GM12878 (cell line): ENCODE measurements around the gene MYF6. TPM values are rescaled to one million over a fixed set of nuclear protein-coding genes. Genes with fewer than 3 reads are reported as not detected.

Source experiments
- ATAC-seq: fragments of 200-7000 bp; cut with Tn5 transposase; 3 replicates; pipeline ENCODE4 v1.9.1; 2020; ENCODE audit warnings: mild to moderate bottlenecking, moderate library complexity
- BruUV-seq: library from RNA; stranded (reverse); fragments of 400-500 nt; replicated peaks from 2 replicates; lab custom pipeline; 2021; lab: Mats Ljungman, UMichigan
- CTCF ChIA-PET: fragments of 300-600 bp; sonication (Branson Sonifier 250); formaldehyde crosslinking; extraction: SDS; loops from one replicate; lab custom pipeline; 2021; ENCODE audit warnings: inconsistent platforms; lab: Yijun Ruan, JAX
- POLR2A ChIA-PET: fragments of 350-600 bp; formaldehyde crosslinking; extraction: SDS; loops from one replicate; lab custom pipeline; 2021; ENCODE audit warnings: inconsistent platforms; lab: Charles Lee
- RAD21 ChIA-PET: fragments of 300-600 bp; sonication (Branson Sonifier 250); formaldehyde crosslinking; loops from one replicate; lab custom pipeline; 2023; ENCODE audit warnings: antibody characterized with exemption; ENCODE audit not compliant: unreplicated experiment; lab: Charles Lee
- SMC1A ChIA-PET: fragments of 300-600 bp; sonication (Branson Sonifier 250); formaldehyde crosslinking; loops from one replicate; lab custom pipeline; 2023; ENCODE audit not compliant: unreplicated experiment, uncharacterized antibody; lab: Charles Lee
- DNase-seq: peaks from one replicate; pipeline ENCODE4 v3.0.0-alpha.2; 2011; ENCODE audit warnings: low read depth, low spot score
- FAIRE-seq: peaks from 3 replicates; lab custom pipeline; 2011; peaks lifted over from hg19 to GRCh38; lab: Jason Lieb, UNC
- H2AFZ ChIP-seq: 2 replicates; pipeline ENCODE4 v1.6.0; 2011; ENCODE audit warnings: low read depth, low read length, control low read depth; ENCODE audit not compliant: control insufficient read depth
- H3K27ac ChIP-seq: 2 replicates; pipeline ENCODE4 v1.5.1; 2011; ENCODE audit warnings: control low read depth; ENCODE audit not compliant: control insufficient read depth, insufficient read depth
- H3K27me3 ChIP-seq, 2 experiments: replicated peaks in 1 of 2; 2 replicates each; pipeline versions ENCODE4 v1.6.0 to v1.6.1; 2011; ENCODE audit warnings: low read length in 1 of 2; ENCODE audit not compliant: control insufficient read depth in 2 of 2, insufficient read depth in 2 of 2
- H3K36me3 ChIP-seq, 2 experiments: 2 replicates each; pipeline ENCODE4 v1.5.1; 2011; ENCODE audit warnings: low read length in 1 of 2; ENCODE audit not compliant: control insufficient read depth in 2 of 2, insufficient read depth in 2 of 2
- H3K4me1 ChIP-seq: 2 replicates; pipeline ENCODE4 v1.6.1; 2011; ENCODE audit warnings: mild to moderate bottlenecking, low read length, moderate library complexity, mixed read lengths; ENCODE audit not compliant: control insufficient read depth, insufficient read depth
- H3K4me2 ChIP-seq: 2 replicates; pipeline ENCODE4 v1.6.0; 2011; ENCODE audit warnings: control low read depth; ENCODE audit not compliant: control insufficient read depth, insufficient read depth
- H3K4me3 ChIP-seq: fragments of 200-600 bp; sonication (generic); 2 replicates; pipeline ENCODE4 v1.5.1; 2016
- H3K79me2 ChIP-seq: 2 replicates; pipeline ENCODE4 v1.6.0; 2011; ENCODE audit warnings: low read length; ENCODE audit not compliant: control insufficient read depth, insufficient read depth
- H3K9ac ChIP-seq: 2 replicates; pipeline ENCODE4 v1.8.0; 2011; ENCODE audit warnings: low read length, control low read depth, mixed read lengths; ENCODE audit not compliant: control insufficient read depth, insufficient read depth
- H3K9me3 ChIP-seq: replicated peaks from 3 replicates; pipeline ENCODE4 v1.5.1; 2011; ENCODE audit warnings: mild to moderate bottlenecking, low read length; ENCODE audit not compliant: control insufficient read depth, insufficient read depth
- H4K20me1 ChIP-seq: 2 replicates; pipeline ENCODE4 v1.6.0; 2011; ENCODE audit not compliant: control insufficient read depth, insufficient read depth
- HDAC6 ChIP-seq: fragments of 200-600 bp; sonication (generic); IDR thresholded peaks from one replicate; pipeline ENCODE4 v1.8.0; 2017; ENCODE audit warnings: antibody characterized with exemption; ENCODE audit not compliant: unreplicated experiment
- IRF4 ChIP-seq: IDR thresholded peaks from 2 replicates; pipeline ENCODE4 v1.6.1; 2011; ENCODE audit warnings: low read depth, low read length
- JUND ChIP-seq: IDR thresholded peaks from 2 replicates; pipeline ENCODE4 v1.6.1; 2012; ENCODE audit warnings: low read depth, mild to moderate bottlenecking, low read length, improper control_type of control experiment, moderate library complexity
- NFXL1 ChIP-seq: fragments of 450-650 bp; IDR thresholded peaks from 2 replicates; pipeline ENCODE4 v1.6.1; 2017; ENCODE audit warnings: antibody characterized with exemption, mild to moderate bottlenecking, borderline replicate concordance
- RBBP5 ChIP-seq: fragments of 200-600 bp; sonication (generic); conservative IDR thresholded peaks from 2 replicates; pipeline ENCODE4 v1.6.1; 2016
- SRF ChIP-seq, 2 experiments: IDR thresholded peaks; 2 replicates each; pipeline ENCODE4 v1.6.1; 2011; ENCODE audit warnings: low read depth in 2 of 2, low read length in 2 of 2, mild to moderate bottlenecking in 1 of 2, moderate library complexity in 1 of 2
- SUPT20H ChIP-seq: IDR thresholded peaks from 2 replicates; pipeline ENCODE4 v1.6.1; 2011; ENCODE audit warnings: low read depth, mild to moderate bottlenecking, low read length, moderate library complexity, borderline replicate concordance; ENCODE audit not compliant: control insufficient read depth
- SUZ12 ChIP-seq: fragments of 200-600 bp; sonication (generic); IDR thresholded peaks from one replicate; pipeline ENCODE4 v1.6.1; 2018; ENCODE audit warnings: antibody characterized with exemption, mild to moderate bottlenecking; ENCODE audit not compliant: unreplicated experiment
- WGBS: methylation state at CpG from one replicate; pipeline ENCODE4 v1.1.6; 2016; ENCODE audit warnings: low lambda C conversion rate; ENCODE audit not compliant: insufficient replicate concordance, insufficient coverage; ENCODE audit errors: missing lambda C conversion rate; 5-methylcytosine and 5-hydroxymethylcytosine counted together
- in situ Hi-C: fragments of 300-500 bp; cut with MboI; formaldehyde crosslinking; loops from 9 replicates; pipeline ENCODE4 v1.14.3; 2018; ENCODE audit warnings: mixed read lengths
- intact Hi-C: fragments of 100-400 bp; cut with micrococcal nuclease; formaldehyde crosslinking; loops from one replicate; pipeline ENCODE4 v1.14.2; 2022; ENCODE audit not compliant: unreplicated experiment
- polyA plus RNA-seq, 11 experiments: library from polyadenylated mRNA; depleted of rRNA in 4 of 11; unstranded in 6 of 11; stranded (reverse) in 5 of 11; fragments of >200 nt; fragmentation: Nextera tagmentation in 4 of 11; fragmentation: Illumina TruSeq in 1 of 11; extraction: Ambion mirVana in 4 of 11; extraction: Trizol in 1 of 11; gene quantifications; 1 replicate in 1 of 11; 2 replicates in 10 of 11; pipeline versions ENCODE4 v1.2.1 to v1.2.3, GENCODE V29; 2011 to 2016; ENCODE audit warnings: inconsistent platforms in 2 of 11, missing spikeins in 2 of 11, low read depth in 1 of 11
- total RNA-seq, 4 experiments: library from RNA; depleted of rRNA in 3 of 4; stranded (reverse); fragments of >200 nt in 3 of 4; fragmentation: Illumina TruSeq in 1 of 4; extraction: Trizol in 1 of 4; gene quantifications; 2 replicates each; pipeline versions ENCODE4 v1.2.1 to v1.2.3, GENCODE V29; 2013 to 2021
- TF ChIP-seq, protein P1 (sequence below): fragments of 450-650 bp; IDR thresholded peaks from 2 replicates; pipeline ENCODE4 v1.6.1; 2017; ENCODE audit warnings: mild to moderate bottlenecking, moderate library complexity
- TF ChIP-seq, protein P2 (sequence below): fragments of 450-650 bp; formaldehyde crosslinking; IDR thresholded peaks from 2 replicates; pipeline ENCODE4 v1.4.0; 2022; ENCODE audit warnings: mild to moderate bottlenecking, moderate library complexity

Gene MYF6
- total and polyA plus RNA-seq, 10 of the 15 experiments (the other 5 are each of a cell fraction or from before 2014, with no cell fraction given), result not detected

DNA sequence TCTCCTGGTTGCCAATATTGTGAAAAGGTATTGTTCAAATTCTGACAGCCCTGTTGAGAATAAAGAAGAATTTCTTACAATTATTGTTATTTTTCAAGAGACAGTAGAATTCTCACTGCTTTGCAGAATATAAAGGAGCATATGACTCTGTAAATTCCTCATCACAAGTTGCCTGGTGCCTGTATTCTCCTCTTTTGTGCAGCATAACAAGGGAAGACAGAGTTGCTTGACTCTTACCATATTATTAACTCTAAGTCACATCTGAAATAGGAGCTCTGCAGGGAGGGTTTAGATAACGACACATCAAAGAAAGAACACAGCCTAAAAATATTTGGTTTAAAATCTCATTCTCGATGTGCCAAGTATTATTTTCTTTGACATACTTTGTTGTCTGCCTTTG, 40.4 kb downstream of the MYF6 start:
- RAD21 ChIA-PET, result no interaction called here
- intact Hi-C loops, result no loop called here
- WGBS, result 71% methylated on average over 2 of the region's 2 CpGs

DNA sequence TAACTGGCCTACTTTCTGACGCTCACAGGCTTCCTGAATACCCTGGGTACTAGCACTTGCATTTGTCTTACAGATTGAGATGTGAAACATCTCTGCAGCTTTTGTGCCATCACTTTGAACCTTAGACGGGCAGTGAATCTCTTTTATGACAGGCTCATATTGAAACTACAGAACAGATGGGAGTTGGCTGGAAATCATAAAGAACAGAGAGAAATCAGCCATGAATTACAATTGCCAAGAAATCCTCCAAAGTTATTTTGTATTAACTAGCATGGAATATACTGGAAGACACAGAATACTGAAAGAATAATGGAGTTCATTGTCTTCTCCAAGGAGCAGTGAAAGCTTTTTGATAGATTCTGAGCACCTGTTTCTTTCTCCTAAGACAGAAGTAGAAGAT, 42.0 kb downstream of the MYF6 start:
- H3K4me3 ChIP-seq, result no peak overlapping the region
- FAIRE-seq, result no peak
- in situ Hi-C loops, result no loop called here
- no peaks in the 10 kb centered on the region for H3K27me3 ChIP-seq
- H3K9me3 ChIP-seq, result no peaks in the 10 kb centered on the region
- H3K27ac ChIP-seq, result no peak overlapping the region
- no peak for DNase-seq
- no peak for ATAC-seq
- no peaks in the 10 kb centered on the region for H4K20me1 ChIP-seq
- H3K4me1 ChIP-seq, result no peaks in the 10 kb centered on the region
- intact Hi-C loops, result no loop called here
- H2AFZ ChIP-seq, result no peak overlapping the region
- ChIA-PET RAD21 (no interaction called here), SMC1A (no interaction called here), POLR2A (no interaction called here), CTCF (no interaction called here)
- no peak overlapping the region for H3K4me2 ChIP-seq
- H3K36me3 ChIP-seq, result no peaks in the 10 kb centered on the region
- BruUV-seq, result no TSS peak
- no peaks in the 10 kb centered on the region for H3K79me2 ChIP-seq
- no peak overlapping the region for H3K9ac ChIP-seq
- WGBS, result 30% methylated on average over 2 of the region's 2 CpGs
- no peak for TF ChIP-seq IRF4
- TF ChIP-seq, protein P1, sequence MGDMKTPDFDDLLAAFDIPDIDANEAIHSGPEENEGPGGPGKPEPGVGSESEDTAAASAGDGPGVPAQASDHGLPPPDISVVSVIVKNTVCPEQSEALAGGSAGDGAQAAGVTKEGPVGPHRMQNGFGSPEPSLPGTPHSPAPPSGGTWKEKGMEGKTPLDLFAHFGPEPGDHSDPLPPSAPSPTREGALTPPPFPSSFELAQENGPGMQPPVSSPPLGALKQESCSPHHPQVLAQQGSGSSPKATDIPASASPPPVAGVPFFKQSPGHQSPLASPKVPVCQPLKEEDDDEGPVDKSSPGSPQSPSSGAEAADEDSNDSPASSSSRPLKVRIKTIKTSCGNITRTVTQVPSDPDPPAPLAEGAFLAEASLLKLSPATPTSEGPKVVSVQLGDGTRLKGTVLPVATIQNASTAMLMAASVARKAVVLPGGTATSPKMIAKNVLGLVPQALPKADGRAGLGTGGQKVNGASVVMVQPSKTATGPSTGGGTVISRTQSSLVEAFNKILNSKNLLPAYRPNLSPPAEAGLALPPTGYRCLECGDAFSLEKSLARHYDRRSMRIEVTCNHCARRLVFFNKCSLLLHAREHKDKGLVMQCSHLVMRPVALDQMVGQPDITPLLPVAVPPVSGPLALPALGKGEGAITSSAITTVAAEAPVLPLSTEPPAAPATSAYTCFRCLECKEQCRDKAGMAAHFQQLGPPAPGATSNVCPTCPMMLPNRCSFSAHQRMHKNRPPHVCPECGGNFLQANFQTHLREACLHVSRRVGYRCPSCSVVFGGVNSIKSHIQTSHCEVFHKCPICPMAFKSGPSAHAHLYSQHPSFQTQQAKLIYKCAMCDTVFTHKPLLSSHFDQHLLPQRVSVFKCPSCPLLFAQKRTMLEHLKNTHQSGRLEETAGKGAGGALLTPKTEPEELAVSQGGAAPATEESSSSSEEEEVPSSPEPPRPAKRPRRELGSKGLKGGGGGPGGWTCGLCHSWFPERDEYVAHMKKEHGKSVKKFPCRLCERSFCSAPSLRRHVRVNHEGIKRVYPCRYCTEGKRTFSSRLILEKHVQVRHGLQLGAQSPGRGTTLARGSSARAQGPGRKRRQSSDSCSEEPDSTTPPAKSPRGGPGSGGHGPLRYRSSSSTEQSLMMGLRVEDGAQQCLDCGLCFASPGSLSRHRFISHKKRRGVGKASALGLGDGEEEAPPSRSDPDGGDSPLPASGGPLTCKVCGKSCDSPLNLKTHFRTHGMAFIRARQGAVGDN, result no peak
- no peak for TF ChIP-seq SUPT20H
- no peak for TF ChIP-seq HDAC6
- TF ChIP-seq RBBP5, result no peak
- no peak for TF ChIP-seq SRF (IDR thresholded peaks at IDR 0.05; ENCODE audit: low read depth in 2 of 2, low read length in 2 of 2)
- TF ChIP-seq, protein P2, sequence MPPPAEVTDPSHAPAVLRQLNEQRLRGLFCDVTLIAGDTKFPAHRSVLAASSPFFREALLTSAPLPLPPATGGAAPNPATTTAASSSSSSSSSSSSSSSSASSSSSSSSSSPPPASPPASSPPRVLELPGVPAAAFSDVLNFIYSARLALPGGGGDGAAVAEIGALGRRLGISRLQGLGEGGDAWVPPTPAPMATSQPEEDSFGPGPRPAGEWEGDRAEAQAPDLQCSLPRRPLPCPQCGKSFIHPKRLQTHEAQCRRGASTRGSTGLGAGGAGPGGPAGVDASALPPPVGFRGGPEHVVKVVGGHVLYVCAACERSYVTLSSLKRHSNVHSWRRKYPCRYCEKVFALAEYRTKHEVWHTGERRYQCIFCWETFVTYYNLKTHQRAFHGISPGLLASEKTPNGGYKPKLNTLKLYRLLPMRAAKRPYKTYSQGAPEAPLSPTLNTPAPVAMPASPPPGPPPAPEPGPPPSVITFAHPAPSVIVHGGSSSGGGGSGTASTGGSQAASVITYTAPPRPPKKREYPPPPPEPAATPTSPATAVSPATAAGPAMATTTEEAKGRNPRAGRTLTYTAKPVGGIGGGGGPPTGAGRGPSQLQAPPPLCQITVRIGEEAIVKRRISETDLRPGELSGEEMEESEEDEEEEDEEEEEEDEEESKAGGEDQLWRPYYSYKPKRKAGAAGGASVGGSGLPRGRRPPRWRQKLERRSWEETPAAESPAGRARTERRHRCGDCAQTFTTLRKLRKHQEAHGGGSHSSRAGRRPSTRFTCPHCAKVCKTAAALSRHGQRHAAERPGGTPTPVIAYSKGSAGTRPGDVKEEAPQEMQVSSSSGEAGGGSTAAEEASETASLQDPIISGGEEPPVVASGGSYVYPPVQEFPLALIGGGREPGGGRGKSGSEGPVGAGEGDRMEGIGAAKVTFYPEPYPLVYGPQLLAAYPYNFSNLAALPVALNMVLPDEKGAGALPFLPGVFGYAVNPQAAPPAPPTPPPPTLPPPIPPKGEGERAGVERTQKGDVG (CRISPR knock-in tag), result no peak
- TF ChIP-seq SUZ12, result no peak

More for the DNA sequence above, 40.4 kb downstream of the MYF6 start:
- ATAC-seq (no peak), FAIRE-seq (no peak), DNase-seq (no peak)
- Histone ChIP-seq H4K20me1 (no peaks in the 10 kb centered on the region), H2AFZ (no peak overlapping the region), H3K79me2 (no peaks in the 10 kb centered on the region), H3K27ac (no peak overlapping the region), H3K9ac (no peak overlapping the region), H3K36me3 (no peaks in the 10 kb centered on the region), H3K4me3 (no peak overlapping the region), H3K9me3 (no peaks in the 10 kb centered on the region), H3K4me2 (no peak overlapping the region)
- BruUV-seq, result no TSS peak
- in situ Hi-C loops, result no loop called here
- ChIA-PET POLR2A (no interaction called here), SMC1A (no interaction called here)
- TF ChIP-seq JUND, result no peak
- no peak for TF ChIP-seq NFXL1
- TF ChIP-seq, all 136 proteins: peak for 0
- CTCF ChIA-PET, result no interaction called here
- Histone ChIP-seq H3K27me3 (no peaks in the 10 kb centered on the region), H3K4me1 (no peaks in the 10 kb centered on the region)
